Small intestine (tissue), 7 donors: ENCODE results near the gene UBB. TPM values are rescaled to one million over a fixed set of nuclear protein-coding genes. Genes with fewer than 3 reads are reported as not detected.
A peak's percentile ranks its signal among the peaks of the same experiment; 100 is the strongest.
"Not testable (repeated sequence)": the region's sequence is repeated elsewhere in the genome, so short reads cannot be mapped to it uniquely, and the experiment has no call there.

Experiments used
- DNase-seq, 2 donors: peaks; one replicate each; pipeline versions ENCODE4 v3.0.0 to v3.0.0-alpha.2; 2013
- FAIRE-seq: peaks from 2 replicates; lab custom pipeline; 2012; peaks lifted over from hg19 to GRCh38; lab: Jason Lieb, UNC
- H3K27ac ChIP-seq, 3 donors: one replicate each; pipeline ENCODE4 v1.5.1; 2013; ENCODE audit warnings: low read length in 2 of 3, mild to moderate bottlenecking in 2 of 3, control low read depth in 1 of 3, inconsistent platforms in 1 of 3, low read depth in 1 of 3, moderate library complexity in 1 of 3
- H3K27me3 ChIP-seq, 3 donors: one replicate each; pipeline ENCODE4 v1.6.1; 2013; ENCODE audit warnings: low read length in 3 of 3, inconsistent platforms in 1 of 3; ENCODE audit not compliant: control insufficient read depth in 3 of 3, insufficient read depth in 3 of 3
- H3K36me3 ChIP-seq, 3 donors: one replicate each; pipeline ENCODE4 v1.6.1; 2013; ENCODE audit warnings: low read length in 3 of 3, inconsistent platforms in 1 of 3, low read depth in 1 of 3, mild to moderate bottlenecking in 1 of 3, moderate library complexity in 1 of 3; ENCODE audit not compliant: control insufficient read depth in 3 of 3, insufficient read depth in 2 of 3
- H3K4me1 ChIP-seq, 3 donors: one replicate each; pipeline ENCODE4 v1.6.1; 2013; ENCODE audit warnings: low read length in 2 of 3, inconsistent platforms in 1 of 3, low read depth in 1 of 3, mild to moderate bottlenecking in 1 of 3, moderate library complexity in 1 of 3; ENCODE audit not compliant: control insufficient read depth in 3 of 3, insufficient read depth in 2 of 3
- H3K4me3 ChIP-seq, 3 donors: one replicate each; pipeline ENCODE4 v1.5.1; 2013; ENCODE audit warnings: low read length in 3 of 3, control low read depth in 1 of 3, inconsistent platforms in 1 of 3, low read depth in 1 of 3, mild to moderate bottlenecking in 1 of 3, moderate library complexity in 1 of 3
- H3K9me3 ChIP-seq, 2 donors: one replicate each; pipeline ENCODE4 v1.6.1; 2013; ENCODE audit warnings: low read depth in 1 of 2, low read length in 1 of 2; ENCODE audit not compliant: control insufficient read depth in 2 of 2, insufficient read depth in 1 of 2
- WGBS, 3 donors: extraction: QIAGEN DNeasy Blood & Tissue Kit; methylation state at CpG; one replicate each; pipeline ENCODE4 v1.1.7; 2013; 5-methylcytosine and 5-hydroxymethylcytosine counted together
- polyA plus RNA-seq, 4 donors: library from polyadenylated mRNA; stranded (reverse) in 3 of 4; unstranded in 1 of 4; fragments of 200-250 nt in 3 of 4; fragments of 120-200 nt in 1 of 4; gene quantifications; one replicate each; pipeline versions ENCODE4 v1.2.1 to v1.2.3, GENCODE V29; 2013
- donor health status: healthy with polysubstance abuse.
- donor health status: control.
- donor health status: control.
- donor health status: Bipolar disorder and iron deficiency.
- donor health status: healthy.

Gene UBB
- polyA plus RNA-seq, 4 donors, result 1,011 to 2,335 (median 1,850) TPM

GRCh38 chr17:16379654-16380053 lies 1.2 kb upstream of the UBB start:
- H3K9me3 ChIP-seq, result no peaks in the 10 kb centered on the region
- no peaks in the 10 kb centered on the region for H3K27me3 ChIP-seq
- FAIRE-seq, result no peak
- H3K36me3 ChIP-seq, result peaks cover 0 to 20% (median 3%) of the 10 kb centered on the region in 3 donors
- peaks cover 4 to 7% (median 7%) of the 10 kb centered on the region in 3 donors for H3K4me1 ChIP-seq
- WGBS, 3 donors, result 90 to 92% (median 91%) methylated on average over 8 of the region's 8 CpGs
- H3K27ac ChIP-seq, result no peak overlapping the region
- no peak overlapping the region for H3K4me3 ChIP-seq
- no peak for DNase-seq

GRCh38 chr17:16381496-16381820 lies 567 bp downstream of the UBB start:
- 0 to 2% (median 1%) methylated on average over 14 of the region's 14 CpGs for WGBS, 3 donors
- Histone ChIP-seq H3K27me3 (no peaks in the 10 kb centered on the region), H3K36me3 (peaks cover 0 to 20% (median 3%) of the 10 kb centered on the region in 3 donors), H3K4me1 (peaks cover 4 to 8% (median 7%) of the 10 kb centered on the region in 3 donors), H3K4me3 (peak overlapping the region; percentile 62 to 90 (median 80)), H3K9me3 (no peaks in the 10 kb centered on the region), H3K27ac (peak overlapping the region; percentile 61 to 96 (median 76))
- DNase-seq (peak in 1 of 2 donors; percentile 40), FAIRE-seq (no peak)

- H3K4me1 ChIP-seq, result peaks cover 4 to 17% (median 7%) of the 10 kb centered on the region in 3 donors
- H3K27me3 ChIP-seq, result no peaks in the 10 kb centered on the region
- no peak overlapping the region for H3K27ac ChIP-seq
- DNase-seq, result peak in 1 of 2 donors; percentile 3
- FAIRE-seq, result no peak
- H3K4me3 ChIP-seq, result peak overlapping the region in 2 of 3 donors; percentile 21 to 90
- 15 to 53% (median 28%) methylated on average over 4 of the region's 4 CpGs for WGBS, 3 donors
- H3K36me3 ChIP-seq, result peaks cover 0 to 20% (median 3%) of the 10 kb centered on the region in 3 donors
- H3K9me3 ChIP-seq, result no peaks in the 10 kb centered on the region
These were observed 2.3 kb downstream of the UBB start for GRCh38 chr17:16383216-16383615.

GRCh38 chr17:16383772-16384287 lies 2.9 kb downstream of the UBB start:
- DNase-seq, result no peak
- Histone ChIP-seq H3K9me3 (no peaks in the 10 kb centered on the region), H3K4me1 (peaks cover 4 to 18% (median 7%) of the 10 kb centered on the region in 3 donors), H3K4me3 (peak overlapping the region in 1 of 3 donors; percentile 21), H3K27me3 (no peaks in the 10 kb centered on the region), H3K27ac (no peak overlapping the region), H3K36me3 (peaks cover 0 to 20% (median 3%) of the 10 kb centered on the region in 3 donors)
- WGBS, 3 donors, result 50 to 77% (median 62%) methylated on average over 5 of the region's 5 CpGs
- no peak for FAIRE-seq

- no peak for DNase-seq
- no peak for FAIRE-seq
- H3K9me3 ChIP-seq, result no peaks in the 10 kb centered on the region
- no peak overlapping the region for H3K4me3 ChIP-seq
- H3K27me3 ChIP-seq, result no peaks in the 10 kb centered on the region
- H3K36me3 ChIP-seq, result peaks cover 0 to 20% (median 3%) of the 10 kb centered on the region in 3 donors
- WGBS, 3 donors, result 48 to 63% (median 60%) methylated on average over 5 of the region's 5 CpGs
- H3K27ac ChIP-seq, result peak overlapping the region in 1 of 3 donors; percentile 20
- peaks cover 4 to 18% (median 7%) of the 10 kb centered on the region in 3 donors for H3K4me1 ChIP-seq
These were observed 3.7 kb downstream of the UBB start for GRCh38 chr17:16384557-16384956.

- Histone ChIP-seq H3K4me1 (peaks cover 4 to 18% (median 7%) of the 10 kb centered on the region in 3 donors), H3K4me3 (peak overlapping the region in 1 of 3 donors; percentile 26), H3K36me3 (peaks cover 0 to 20% (median 3%) of the 10 kb centered on the region in 3 donors), H3K27ac (peak overlapping the region in 2 of 3 donors; percentile 37 to 78)
- DNase-seq, H3K27me3 ChIP-seq, FAIRE-seq, H3K9me3 ChIP-seq: not testable (repeated sequence)
- WGBS, 3 donors, result 26 to 37% (median 26%) methylated on average over 23 of the region's 23 CpGs
These were observed 5.2 kb downstream of the UBB start for GRCh38 chr17:16386126-16386507.

- H3K36me3 ChIP-seq, result peaks cover 0 to 3% (median 0%) of the 10 kb centered on the region in 3 donors
- no peak overlapping the region for H3K27ac ChIP-seq
- WGBS, 3 donors, result 95 to 97% (median 96%) methylated on average over 13 of the region's 13 CpGs
- FAIRE-seq (no peak), DNase-seq (no peak)
- H3K27me3 ChIP-seq, result no peaks in the 10 kb centered on the region
- H3K9me3 ChIP-seq, result no peaks in the 10 kb centered on the region
- H3K4me1 ChIP-seq, result peaks cover 0 to 10% (median 0%) of the 10 kb centered on the region in 3 donors
- no peak overlapping the region for H3K4me3 ChIP-seq
These were observed 10.6 kb downstream of the UBB start for GRCh38 chr17:16391451-16391850.

- not testable (repeated sequence) for DNase-seq, H3K4me3 ChIP-seq, FAIRE-seq, H3K9me3 ChIP-seq, H3K36me3 ChIP-seq, H3K27ac ChIP-seq, H3K27me3 ChIP-seq, H3K4me1 ChIP-seq
- WGBS, 3 donors, result 53 to 79% (median 64%) methylated on average over 11 of the region's 11 CpGs
These were observed 11.6 kb downstream of the UBB start for GRCh38 chr17:16392491-16392890.

GRCh38 chr17:16395887-16396286 lies 15.0 kb downstream of the UBB start:
- WGBS, 3 donors, result 63 to 67% (median 65%) methylated on average over 4 of the region's 4 CpGs

More at GRCh38 chr17:16395887-16396286, 15.0 kb downstream of the UBB start:
- not testable (repeated sequence) for H3K27me3 ChIP-seq, H3K27ac ChIP-seq, H3K4me1 ChIP-seq, H3K36me3 ChIP-seq, H3K4me3 ChIP-seq, FAIRE-seq, DNase-seq, H3K9me3 ChIP-seq
